HEK293T (cell line): ENCODE data around the gene RAB11A.

Source experiments
- CTCF ChIA-PET: fragments of 350-600 bp; formaldehyde crosslinking; extraction: SDS; loops from one replicate; lab custom pipeline; 2021; ENCODE audit warnings: antibody characterized with exemption, inconsistent platforms; lab: Yijun Ruan, JAX
- POLR2A ChIA-PET: fragments of 350-600 bp; formaldehyde crosslinking; extraction: SDS; loops from one replicate; lab custom pipeline; 2020; ENCODE audit warnings: antibody characterized with exemption, inconsistent platforms; lab: Yijun Ruan, JAX
- DNase-seq: peaks from one replicate; pipeline ENCODE4 v3.0.0; 2012; ENCODE audit warnings: mixed read lengths; ENCODE audit errors: extremely low spot score
- ARNT ChIP-seq: fragments of 450-650 bp; IDR thresholded peaks from 2 replicates; pipeline ENCODE4 v1.6.1; 2017; ENCODE audit warnings: mild to moderate bottlenecking
- BHLHE40 ChIP-seq: fragments of 450-650 bp; IDR thresholded peaks from 2 replicates; pipeline ENCODE4 v1.6.1; 2016; ENCODE audit warnings: mild to moderate bottlenecking, moderate library complexity, borderline replicate concordance
- CTBP1 ChIP-seq: fragments of 450-650 bp; IDR thresholded peaks from 2 replicates; pipeline ENCODE4 v1.6.1; 2016; ENCODE audit warnings: borderline replicate concordance
- ELF4 ChIP-seq: fragments of 450-650 bp; IDR thresholded peaks from 2 replicates; pipeline ENCODE4 v1.6.1; 2017; ENCODE audit warnings: antibody characterized with exemption
- FOXA1 ChIP-seq: fragments of 450-650 bp; IDR thresholded peaks from 2 replicates; pipeline ENCODE4 v1.6.1; 2016; ENCODE audit warnings: mild to moderate bottlenecking
- FOXK2 ChIP-seq: fragments of 450-650 bp; IDR thresholded peaks from 2 replicates; pipeline ENCODE4 v1.6.1; 2016; ENCODE audit warnings: mild to moderate bottlenecking
- FOXM1 ChIP-seq: fragments of 450-650 bp; IDR thresholded peaks from 2 replicates; pipeline ENCODE4 v1.6.1; 2017; ENCODE audit warnings: mild to moderate bottlenecking, borderline replicate concordance
- HDGF ChIP-seq: fragments of 450-650 bp; IDR thresholded peaks from 2 replicates; pipeline ENCODE4 v1.6.1; 2017; ENCODE audit warnings: antibody characterized with exemption, borderline replicate concordance
- L3MBTL2 ChIP-seq: fragments of 450-650 bp; conservative IDR thresholded peaks from 2 replicates; pipeline ENCODE4 v1.6.1; 2016; ENCODE audit warnings: mild to moderate bottlenecking
- LEF1 ChIP-seq: fragments of 450-650 bp; IDR thresholded peaks from 2 replicates; pipeline ENCODE4 v1.6.1; 2017; ENCODE audit warnings: mild to moderate bottlenecking, borderline replicate concordance
- NFRKB ChIP-seq: fragments of 450-650 bp; IDR thresholded peaks from 2 replicates; pipeline ENCODE4 v1.6.1; 2016; ENCODE audit warnings: mild to moderate bottlenecking, moderate library complexity
- SP1 ChIP-seq: fragments of 450-650 bp; IDR thresholded peaks from 2 replicates; pipeline ENCODE4 v1.6.1; 2017
- SUZ12 ChIP-seq: fragments of 450-650 bp; IDR thresholded peaks from 2 replicates; pipeline ENCODE4 v1.6.1; 2016; ENCODE audit warnings: mild to moderate bottlenecking
- TARDBP ChIP-seq: fragments of 450-650 bp; IDR thresholded peaks from 2 replicates; pipeline ENCODE4 v1.6.1; 2016
- ZNF384 ChIP-seq: fragments of 450-650 bp; IDR thresholded peaks from 2 replicates; pipeline ENCODE4 v1.6.1; 2016
- TF ChIP-seq, protein P1 (sequence below): fragments of 450-650 bp; IDR thresholded peaks from 2 replicates; pipeline ENCODE4 v1.6.1; 2016

Gene RAB11A

GRCh38 chr15:65839354-65839901 lies 29.9 kb upstream of the RAB11A start:
- DNase-seq, result no peak
- POLR2A ChIA-PET, result interaction anchor here (3.1 kb wide), 1 partner anchor 30 kb away, joined by 11 read pairs; the partner anchor contains the start of gene RAB11A
- TF ChIP-seq SP1 (no peak), LEF1 (no peak), ELF4 (no peak), FOXK2 (no peak), FOXA1 (no peak), CTBP1 (no peak), BHLHE40 (no peak), ZNF384 (no peak), NFRKB (no peak)
- CTCF ChIA-PET, result interaction anchor here (0.7 to 1.0 kb wide), 2 partner anchors 15 to 17 kb away, joined by 3 to 4 read pairs; no protein-coding TSS in a partner anchor

- no peak for DNase-seq
- TF ChIP-seq ZNF384 (no peak), NFRKB (no peak), SP1 (no peak), LEF1 (no peak), ARNT (no peak), TARDBP (no peak)
- ChIA-PET CTCF (interaction anchor here (1.0 kb wide), 1 partner anchor 16 kb away, joined by 4 read pairs; no protein-coding TSS in a partner anchor), POLR2A (interaction anchor here (3.1 kb wide), 1 partner anchor 30 kb away, joined by 11 read pairs; the partner anchor contains the start of gene RAB11A)
These were observed 29.3 kb upstream of the RAB11A start for GRCh38 chr15:65839985-65840384.

GRCh38 chr15:65841121-65841930 lies 28.0 kb upstream of the RAB11A start:
- TF ChIP-seq HDGF (no peak), BHLHE40 (no peak)
- ChIA-PET CTCF (interaction anchor here (0.7 kb wide), 1 partner anchor 22 kb away, joined by 3 read pairs; no protein-coding TSS in a partner anchor), POLR2A (interaction anchor here (3.1 kb wide), 1 partner anchor 28 kb away, joined by 11 read pairs; the partner anchor contains the start of gene RAB11A)
- DNase-seq, result no peak

DNA sequence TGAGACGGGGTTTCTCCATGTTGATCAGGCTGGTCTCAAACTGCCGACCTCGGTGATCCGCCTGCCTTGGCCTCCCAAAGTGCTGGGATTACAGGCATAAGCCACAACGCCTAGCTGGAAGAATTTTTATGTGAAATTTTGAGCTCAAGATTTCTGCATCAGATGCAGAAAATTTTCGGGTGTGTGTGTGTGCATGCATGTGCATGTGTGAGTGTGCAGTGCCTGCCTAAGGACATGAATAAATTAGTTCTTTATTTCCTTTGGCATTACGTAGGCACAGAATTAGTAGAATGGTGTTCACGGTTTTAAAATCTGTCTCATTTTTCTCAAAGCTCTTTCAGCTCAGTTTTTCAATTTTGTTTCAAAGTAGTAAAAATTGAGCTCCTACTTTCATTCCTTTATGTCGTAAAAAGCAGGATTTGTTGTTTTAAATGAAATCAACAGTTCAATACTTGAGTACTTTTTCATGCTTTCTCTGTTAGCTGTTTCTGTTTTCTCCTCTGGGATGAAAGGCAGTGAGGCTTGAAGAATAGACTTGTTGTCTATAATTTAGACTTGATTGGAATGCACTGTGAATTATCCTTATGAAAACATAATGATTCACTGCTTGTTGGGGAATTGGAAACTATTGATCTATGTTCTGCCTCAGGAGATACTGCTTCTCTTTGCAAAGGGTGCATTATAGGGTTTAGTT lies 23.3 kb upstream of the RAB11A start:
- TF ChIP-seq FOXM1 (no peak), ELF4 (no peak), SP1 (no peak), LEF1 (no peak), FOXK2 (no peak), NFRKB (no peak), FOXA1 (no peak), BHLHE40 (no peak), ZNF384 (no peak), CTBP1 (no peak)
- TF ChIP-seq, protein P1, sequence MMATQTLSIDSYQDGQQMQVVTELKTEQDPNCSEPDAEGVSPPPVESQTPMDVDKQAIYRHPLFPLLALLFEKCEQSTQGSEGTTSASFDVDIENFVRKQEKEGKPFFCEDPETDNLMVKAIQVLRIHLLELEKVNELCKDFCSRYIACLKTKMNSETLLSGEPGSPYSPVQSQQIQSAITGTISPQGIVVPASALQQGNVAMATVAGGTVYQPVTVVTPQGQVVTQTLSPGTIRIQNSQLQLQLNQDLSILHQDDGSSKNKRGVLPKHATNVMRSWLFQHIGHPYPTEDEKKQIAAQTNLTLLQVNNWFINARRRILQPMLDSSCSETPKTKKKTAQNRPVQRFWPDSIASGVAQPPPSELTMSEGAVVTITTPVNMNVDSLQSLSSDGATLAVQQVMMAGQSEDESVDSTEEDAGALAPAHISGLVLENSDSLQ, result no peak

DNA sequence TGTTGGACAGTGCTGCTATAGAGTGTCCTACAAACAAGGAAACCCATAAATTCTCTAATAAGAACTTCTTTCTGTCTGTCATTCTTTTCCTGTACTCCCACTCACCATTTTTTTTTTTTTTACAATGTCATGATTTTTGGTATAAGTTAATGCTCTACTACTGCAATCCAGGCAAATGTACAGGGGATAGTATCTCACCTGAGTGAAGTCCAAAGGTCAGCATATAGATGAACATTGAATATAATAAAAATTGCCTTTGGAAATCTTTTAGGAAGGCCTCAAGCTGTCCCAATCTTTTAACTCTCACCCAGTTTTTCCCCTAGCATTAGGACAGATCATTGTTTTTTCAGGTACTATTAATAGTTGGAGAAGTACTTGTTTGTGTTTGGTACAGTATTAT lies 21.3 kb upstream of the RAB11A start:
- no peak for DNase-seq
- POLR2A ChIA-PET, result no interaction called here
- TF ChIP-seq NFRKB (no peak), ELF4 (no peak), ARNT (no peak), LEF1 (no peak), SUZ12 (no peak), L3MBTL2 (no peak)
- CTCF ChIA-PET, result no interaction called here

More for the DNA sequence above, 23.3 kb upstream of the RAB11A start:
- ChIA-PET CTCF (interaction anchor here (0.6 to 1.6 kb wide), 6 partner anchors 8 to 24 kb away, joined by 4 to 8 read pairs (median 6); no protein-coding TSS in a partner anchor), POLR2A (interaction anchor here (1.0 to 1.2 kb wide), 2 partner anchors 13 to 24 kb away, joined by 4 to 5 read pairs; partner anchors contain the start of gene RAB11A)
- DNase-seq, result no peak

DNA sequence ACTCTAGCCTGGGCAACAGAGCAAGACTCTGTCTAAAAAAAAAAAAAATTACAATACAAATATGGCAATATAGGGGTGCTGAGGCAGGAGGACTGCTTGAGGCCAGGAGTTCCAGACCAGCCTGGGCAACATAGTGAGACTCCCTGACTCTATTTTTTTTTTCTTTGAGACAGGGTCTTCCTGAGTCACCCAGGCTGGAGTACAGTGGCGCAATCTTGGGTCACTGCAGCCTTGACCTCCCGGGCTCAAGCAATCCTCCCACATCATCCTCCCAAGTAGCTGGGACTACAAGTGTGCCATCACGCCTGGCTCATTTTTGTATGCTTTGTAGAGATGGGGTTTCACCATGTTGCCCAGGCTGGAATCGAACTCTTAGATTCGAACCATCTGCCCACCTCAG lies 17.3 kb upstream of the RAB11A start:
- CTCF ChIA-PET, result no interaction called here
- TF ChIP-seq FOXK2, result no peak
- TF ChIP-seq SP1, result no peak
- TF ChIP-seq SUZ12, result no peak
- no peak for TF ChIP-seq ZNF384
- TF ChIP-seq BHLHE40, result no peak
- no peak for TF ChIP-seq ELF4
- POLR2A ChIA-PET, result no interaction called here
- no peak for DNase-seq

DNA sequence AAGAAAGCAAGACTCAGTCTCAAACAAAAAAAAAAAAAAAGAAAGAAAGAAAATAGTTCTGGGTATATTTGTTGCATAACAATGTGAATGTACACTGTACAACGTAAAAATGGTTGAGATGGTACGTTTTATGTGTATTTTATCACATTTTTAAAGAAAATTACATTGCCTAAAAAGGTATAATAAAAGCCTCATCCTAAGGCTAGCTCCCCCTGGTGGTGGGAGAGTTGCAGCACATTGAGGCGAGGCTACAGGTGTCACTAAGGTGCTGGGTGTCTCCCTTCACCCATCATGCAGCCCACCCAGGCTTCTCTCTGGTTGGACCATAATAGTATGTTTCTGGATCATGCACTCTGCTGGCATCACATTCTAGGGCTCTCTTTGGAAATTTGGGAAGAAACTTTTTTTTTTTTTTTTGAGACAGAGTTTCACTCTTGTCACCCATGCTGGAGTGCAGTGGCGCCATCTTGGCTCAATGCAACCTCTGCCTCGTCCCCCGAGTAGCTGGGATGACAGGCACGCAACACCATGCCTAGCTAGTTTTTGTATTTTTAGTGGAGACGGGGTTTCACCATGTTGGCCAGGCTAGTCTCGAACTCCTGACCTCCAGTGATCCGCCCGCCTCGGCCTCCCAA lies 12.4 kb upstream of the RAB11A start:
- peak; percentile 62 for DNase-seq
- ChIA-PET CTCF (interaction anchor here (0.6 to 2.8 kb wide), 15 partner anchors 11 to 485 kb away, joined by 3 to 32 read pairs (median 4); partner anchors contain the start of genes RAB11A and SLC24A1), POLR2A (interaction anchor here (1.3 to 2.8 kb wide), 2 partner anchors 11 to 13 kb away, joined by 3 to 22 read pairs; partner anchors contain the start of gene RAB11A)
- TF ChIP-seq ZNF384, result peak; percentile 73
- no peak for TF ChIP-seq SP1
- TF ChIP-seq SUZ12, result no peak
- TF ChIP-seq TARDBP, result no peak
- no peak for TF ChIP-seq L3MBTL2
- no peak for TF ChIP-seq CTBP1
